GM23248 (cell line): Measurements from ENCODE around the gene EPHA5. TPM values are rescaled to one million over a fixed set of nuclear protein-coding genes. Genes with fewer than 3 reads are reported as not detected.
A peak's percentile ranks its signal among the peaks of the same experiment; 100 is the strongest.

Source experiments
- DNase-seq: peaks from one replicate; pipeline ENCODE4 v3.0.0-alpha.2; 2015
- H2AFZ ChIP-seq: fragments of 200-600 bp; sonication (generic); 2 replicates; pipeline ENCODE4 v1.6.1; 2016; ENCODE audit warnings: antibody characterized with exemption
- H3F3A ChIP-seq: fragments of 200-600 bp; sonication (generic); 2 replicates; pipeline ENCODE4 v1.6.1; 2016; ENCODE audit warnings: mild to moderate bottlenecking, antibody characterized with exemption, mixed run types; ENCODE audit not compliant: insufficient read depth
- H3K27ac ChIP-seq: fragments of 200-600 bp; sonication (generic); 2 replicates; pipeline ENCODE4 v1.5.1; 2016; ENCODE audit warnings: mild to moderate bottlenecking
- H3K27me3 ChIP-seq: fragments of 200-600 bp; sonication (generic); replicated peaks from 2 replicates; pipeline ENCODE4 v1.6.1; 2016; ENCODE audit warnings: mild to moderate bottlenecking; ENCODE audit not compliant: insufficient read depth
- H3K36me3 ChIP-seq: fragments of 200-600 bp; sonication (generic); 2 replicates; pipeline ENCODE4 v1.6.1; 2016; ENCODE audit warnings: low read depth, mild to moderate bottlenecking
- H3K4me1 ChIP-seq: fragments of 200-600 bp; sonication (generic); 2 replicates; pipeline ENCODE4 v1.6.1; 2016; ENCODE audit warnings: mild to moderate bottlenecking; ENCODE audit not compliant: insufficient read depth
- H3K4me2 ChIP-seq: fragments of 200-600 bp; sonication (generic); one replicate; pipeline ENCODE4 v1.6.1; 2016; ENCODE audit warnings: mild to moderate bottlenecking; ENCODE audit not compliant: unreplicated experiment
- H3K4me3 ChIP-seq: fragments of 200-600 bp; sonication (generic); 2 replicates; pipeline ENCODE4 v1.5.1; 2016; ENCODE audit warnings: mild to moderate bottlenecking
- H3K79me2 ChIP-seq: fragments of 200-600 bp; sonication (generic); 2 replicates; pipeline ENCODE4 v1.6.1; 2016; ENCODE audit warnings: mild to moderate bottlenecking; ENCODE audit not compliant: insufficient read depth
- H3K9ac ChIP-seq: fragments of 200-600 bp; sonication (generic); 2 replicates; pipeline ENCODE4 v1.6.1; 2016; ENCODE audit warnings: mild to moderate bottlenecking
- H3K9me2 ChIP-seq: fragments of 200-600 bp; sonication (generic); 2 replicates; pipeline ENCODE4 v1.6.1; 2016; ENCODE audit warnings: mixed run types, mild to moderate bottlenecking, moderate library complexity; ENCODE audit not compliant: insufficient read depth
- H3K9me3 ChIP-seq: fragments of 200-600 bp; sonication (generic); one replicate; pipeline ENCODE4 v1.6.1; 2017; ENCODE audit warnings: low read depth
- H4K20me1 ChIP-seq: fragments of 200-600 bp; sonication (generic); 2 replicates; pipeline ENCODE4 v1.6.0; 2016; ENCODE audit not compliant: insufficient read depth
- EZH2 ChIP-seq: fragments of 200-600 bp; sonication (generic); IDR thresholded peaks from 2 replicates; pipeline ENCODE4 v1.6.1; 2018; ENCODE audit warnings: antibody characterized with exemption, mild to moderate bottlenecking; ENCODE audit not compliant: insufficient read depth, poor library complexity, severe bottlenecking
- EZH2phosphoT487 ChIP-seq: fragments of 200-600 bp; sonication (generic); IDR thresholded peaks from 2 replicates; pipeline ENCODE4 v1.6.1; 2018; ENCODE audit warnings: antibody characterized with exemption, moderate library complexity, mild to moderate bottlenecking, low read depth; ENCODE audit not compliant: insufficient read depth
- WGBS, 2 experiments: methylation state at CpG; one replicate each; pipeline ENCODE4 v1.1.6; 2015 to 2017; ENCODE audit warnings: low lambda C conversion rate in 2 of 2, low coverage in 1 of 2; ENCODE audit errors: missing lambda C conversion rate in 2 of 2; 5-methylcytosine and 5-hydroxymethylcytosine counted together
- in situ Hi-C: fragments of 300-500 bp; cut with MboI; formaldehyde crosslinking; loops from 2 replicates; pipeline ENCODE4 v1.15.0; 2020
- polyA plus RNA-seq: library from polyadenylated mRNA; unstranded; fragments of >200 nt; fragmentation: Nextera tagmentation; extraction: Ambion mirVana; gene quantifications from 2 replicates; pipeline ENCODE4 v1.2.1, GENCODE V29; 2016
- total RNA-seq: library from RNA; depleted of rRNA; stranded (reverse); fragments of >200 nt; shearing (Covaris generic); gene quantifications from 2 replicates; pipeline ENCODE4 v1.2.3, GENCODE V29; 2014

Gene EPHA5
- total and polyA plus RNA-seq, 2 experiments from 2014 or later = not detected

- no peak overlapping the region for H2AFZ ChIP-seq
- in situ Hi-C loops = no loop called here
- H3K79me2 ChIP-seq = no peaks in the 10 kb centered on the region
- no peak for DNase-seq
- TF ChIP-seq EZH2phosphoT487 = no peak
- TF ChIP-seq EZH2 = no peak
- 80 to 85% methylated on average over 1 of the region's 1 CpG for WGBS, 2 experiments
- no peaks in the 10 kb centered on the region for H3F3A ChIP-seq
- no peaks in the 10 kb centered on the region for H3K36me3 ChIP-seq
- no peak overlapping the region for H3K9ac ChIP-seq
- H3K9me3 ChIP-seq = no peaks in the 10 kb centered on the region
- H3K9me2 ChIP-seq = no peaks in the 10 kb centered on the region
- H4K20me1 ChIP-seq = no peaks in the 10 kb centered on the region
- H3K4me3 ChIP-seq = no peak overlapping the region
- H3K27ac ChIP-seq = no peak overlapping the region
- H3K27me3 ChIP-seq = no peaks in the 10 kb centered on the region
- H3K4me1 ChIP-seq = no peaks in the 10 kb centered on the region
- no peak overlapping the region for H3K4me2 ChIP-seq
Observed at GRCh38 chr4:65646136-65646535, 24.2 kb downstream of the EPHA5 start.

GRCh38 chr4:65645185-65645584 is 25.1 kb downstream of the EPHA5 start:
- H3K4me3 ChIP-seq = no peak overlapping the region
- no peak overlapping the region for H3K9ac ChIP-seq
- no peaks in the 10 kb centered on the region for H3K36me3 ChIP-seq
- H3K27ac ChIP-seq = no peak overlapping the region
- TF ChIP-seq EZH2phosphoT487 = no peak
- TF ChIP-seq EZH2 = no peak
- 76 to 90% methylated on average over 1 of the region's 1 CpG for WGBS, 2 experiments
- H4K20me1 ChIP-seq = no peaks in the 10 kb centered on the region
- H3K27me3 ChIP-seq = no peaks in the 10 kb centered on the region
- no peaks in the 10 kb centered on the region for H3F3A ChIP-seq
- H3K4me2 ChIP-seq = no peak overlapping the region
- H2AFZ ChIP-seq = no peak overlapping the region
- in situ Hi-C loops = no loop called here
- DNase-seq = no peak
- H3K4me1 ChIP-seq = no peaks in the 10 kb centered on the region
- H3K79me2 ChIP-seq = no peaks in the 10 kb centered on the region
- no peaks in the 10 kb centered on the region for H3K9me3 ChIP-seq
- H3K9me2 ChIP-seq = no peaks in the 10 kb centered on the region

- no peaks in the 10 kb centered on the region for H3K9me3 ChIP-seq
- WGBS, 2 experiments = 21 to 23% methylated on average over 3 of the region's 3 CpGs
- H3F3A ChIP-seq = no peaks in the 10 kb centered on the region
- no peaks in the 10 kb centered on the region for H4K20me1 ChIP-seq
- 0 out of 2 replicates have a peak, but pooled peaks cover 3% of the 10 kb centered on the region for H3K27me3 ChIP-seq
- no peak overlapping the region for H3K27ac ChIP-seq
- no peak overlapping the region for H3K9ac ChIP-seq
- in situ Hi-C loops = no loop called here
- no peaks in the 10 kb centered on the region for H3K9me2 ChIP-seq
- no peaks in the 10 kb centered on the region for H3K79me2 ChIP-seq
- no peaks in the 10 kb centered on the region for H3K36me3 ChIP-seq
- no peak for TF ChIP-seq EZH2phosphoT487
- no peak for TF ChIP-seq EZH2
- no peak overlapping the region for H2AFZ ChIP-seq
- no peak overlapping the region for H3K4me2 ChIP-seq
- no peak overlapping the region for H3K4me3 ChIP-seq
- no peaks in the 10 kb centered on the region for H3K4me1 ChIP-seq
- no peak for DNase-seq
Observed at GRCh38 chr4:65635051-65635821, 35.1 kb downstream of the EPHA5 start.

- Histone ChIP-seq H3F3A (peaks cover 6% of the 10 kb centered on the region; the same call in 1 of the 2 replicates), H3K9me3 (no peaks in the 10 kb centered on the region), H2AFZ (no peak overlapping the region), H3K4me3 (no peak overlapping the region), H3K36me3 (no peaks in the 10 kb centered on the region), H3K79me2 (no peaks in the 10 kb centered on the region), H3K9me2 (no peaks in the 10 kb centered on the region), H3K27me3 (no peaks in the 10 kb centered on the region), H3K4me1 (peaks cover 19% of the 10 kb centered on the region), H3K9ac (no peak overlapping the region), H4K20me1 (no peaks in the 10 kb centered on the region), H3K27ac (no peak overlapping the region), H3K4me2 (peak overlapping the region; percentile 7)
- peak; percentile 5 for DNase-seq
- in situ Hi-C loops = no loop called here
- no peak for TF ChIP-seq EZH2phosphoT487
- TF ChIP-seq EZH2 = no peak
Observed at GRCh38 chr4:65624651-65625050, 45.6 kb downstream of the EPHA5 start.
